ENCODE results near the gene FGGY. TPM values are rescaled to one million over a fixed set of nuclear protein-coding genes. Genes with fewer than 3 reads are reported as not detected.

Gene FGGY
- total RNA-seq, 1 experiment from 2014 or later = 17.8 TPM

DNA sequence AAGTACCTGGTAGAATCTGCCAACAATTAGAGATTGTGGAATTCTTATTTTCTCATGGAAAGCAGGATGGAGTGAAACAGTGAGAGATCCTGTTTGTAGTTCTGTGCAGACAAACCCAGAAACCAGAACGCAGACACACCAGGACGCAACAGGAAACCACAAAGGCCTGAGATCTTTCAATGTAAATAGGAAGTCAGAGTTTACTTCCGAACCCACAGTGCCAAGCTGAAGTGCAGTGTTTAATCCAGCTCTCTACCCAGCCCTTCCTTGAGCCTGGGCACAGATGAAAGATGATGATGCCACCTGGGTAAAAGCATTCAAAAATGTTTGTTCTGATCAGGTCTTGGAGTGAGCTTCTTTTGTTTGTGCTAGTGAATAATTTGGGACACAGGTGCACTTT lies 273.6 kb downstream of the FGGY start:
- Histone ChIP-seq H3K27ac (no peak overlapping the region), H3K4me1 (replicated peaks; ENCODE audit: insufficient read depth) (no peaks in the 10 kb centered on the region), H4K20me1 (ENCODE audit: insufficient read depth) (no peaks in the 10 kb centered on the region), H3K79me2 (ENCODE audit: low read depth) (no peaks in the 10 kb centered on the region), H3F3A (ENCODE audit: insufficient read depth, low read depth) (no peaks in the 10 kb centered on the region), H3K27me3 (ENCODE audit: insufficient read depth, low read depth) (no peaks in the 10 kb centered on the region), H3K9me3 (ENCODE audit: insufficient read depth, low read depth) (peaks cover 5% of the 10 kb centered on the region; the same call in 1 of the 2 replicates), H3K4me2 (no peak overlapping the region), H3K4me3 (no peak overlapping the region), H3K36me3 (ENCODE audit: low read depth) (no peaks in the 10 kb centered on the region), H2AFZ (no peak overlapping the region), H3K9me2 (ENCODE audit: insufficient read depth) (peaks cover 4% of the 10 kb centered on the region; the same call in 1 of the 2 replicates)
- intact Hi-C loops (cut with micrococcal nuclease; ENCODE audit: unreplicated experiment) = no loop called here
- ChIA-PET CTCF (no interaction called here), POLR2A (ENCODE audit: unreplicated experiment) (no interaction called here)
- BruUV-seq (replicated peaks) = no TSS peak
- no peak for DNase-seq
- TF ChIP-seq, protein P1, sequence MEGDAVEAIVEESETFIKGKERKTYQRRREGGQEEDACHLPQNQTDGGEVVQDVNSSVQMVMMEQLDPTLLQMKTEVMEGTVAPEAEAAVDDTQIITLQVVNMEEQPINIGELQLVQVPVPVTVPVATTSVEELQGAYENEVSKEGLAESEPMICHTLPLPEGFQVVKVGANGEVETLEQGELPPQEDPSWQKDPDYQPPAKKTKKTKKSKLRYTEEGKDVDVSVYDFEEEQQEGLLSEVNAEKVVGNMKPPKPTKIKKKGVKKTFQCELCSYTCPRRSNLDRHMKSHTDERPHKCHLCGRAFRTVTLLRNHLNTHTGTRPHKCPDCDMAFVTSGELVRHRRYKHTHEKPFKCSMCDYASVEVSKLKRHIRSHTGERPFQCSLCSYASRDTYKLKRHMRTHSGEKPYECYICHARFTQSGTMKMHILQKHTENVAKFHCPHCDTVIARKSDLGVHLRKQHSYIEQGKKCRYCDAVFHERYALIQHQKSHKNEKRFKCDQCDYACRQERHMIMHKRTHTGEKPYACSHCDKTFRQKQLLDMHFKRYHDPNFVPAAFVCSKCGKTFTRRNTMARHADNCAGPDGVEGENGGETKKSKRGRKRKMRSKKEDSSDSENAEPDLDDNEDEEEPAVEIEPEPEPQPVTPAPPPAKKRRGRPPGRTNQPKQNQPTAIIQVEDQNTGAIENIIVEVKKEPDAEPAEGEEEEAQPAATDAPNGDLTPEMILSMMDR (conservative IDR thresholded peaks at IDR 0.05) = no peak
- TF ChIP-seq EZH2 (IDR thresholded peaks at IDR 0.05; ENCODE audit: low read depth) = no peak

DNA sequence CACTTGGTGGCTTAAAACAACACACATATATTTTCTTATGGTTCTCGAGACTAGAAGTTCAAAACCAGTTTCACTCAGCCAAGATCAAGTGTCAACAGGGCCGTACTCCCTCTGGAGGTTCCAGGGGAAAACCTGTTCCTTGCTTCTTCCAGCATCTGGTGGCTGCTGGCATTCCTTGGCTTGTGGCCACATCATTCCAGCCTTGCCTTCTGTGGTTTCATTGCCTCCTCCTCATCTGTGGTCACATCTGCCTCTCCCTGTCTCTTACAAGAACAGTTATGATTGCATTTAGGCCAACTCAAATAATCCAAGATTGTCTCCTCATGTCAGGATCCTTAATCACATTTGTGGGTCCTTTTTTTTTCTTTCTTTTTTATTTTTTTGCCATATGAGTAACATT lies 277.2 kb downstream of the FGGY start:
- TF ChIP-seq, protein P1 (conservative IDR thresholded peaks at IDR 0.05) = no peak
- no peak for TF ChIP-seq EZH2 (IDR thresholded peaks at IDR 0.05; ENCODE audit: low read depth)
- peaks cover 5% of the 10 kb centered on the region; the same call in 1 of the 2 replicates for H3K9me3 ChIP-seq (ENCODE audit: insufficient read depth, low read depth)
- peaks cover 4% of the 10 kb centered on the region; the same call in 1 of the 2 replicates for H3K9me2 ChIP-seq (ENCODE audit: insufficient read depth)
- no peaks in the 10 kb centered on the region for H3F3A ChIP-seq (ENCODE audit: insufficient read depth, low read depth)
- no peak for DNase-seq
- CTCF ChIA-PET = no interaction called here
- BruUV-seq (replicated peaks) = no TSS peak
- no peak overlapping the region for H3K4me3 ChIP-seq
- no peak overlapping the region for H2AFZ ChIP-seq
- H3K4me2 ChIP-seq = no peak overlapping the region
- H3K27me3 ChIP-seq (ENCODE audit: insufficient read depth, low read depth) = no peaks in the 10 kb centered on the region
- H3K36me3 ChIP-seq (ENCODE audit: low read depth) = no peaks in the 10 kb centered on the region
- intact Hi-C loops (cut with micrococcal nuclease; ENCODE audit: unreplicated experiment) = no loop called here
- POLR2A ChIA-PET (ENCODE audit: unreplicated experiment) = no interaction called here
- no peaks in the 10 kb centered on the region for H4K20me1 ChIP-seq (ENCODE audit: insufficient read depth)
- H3K4me1 ChIP-seq (replicated peaks; ENCODE audit: insufficient read depth) = no peaks in the 10 kb centered on the region
- no peak overlapping the region for H3K27ac ChIP-seq
- H3K79me2 ChIP-seq (ENCODE audit: low read depth) = no peaks in the 10 kb centered on the region

DNA sequence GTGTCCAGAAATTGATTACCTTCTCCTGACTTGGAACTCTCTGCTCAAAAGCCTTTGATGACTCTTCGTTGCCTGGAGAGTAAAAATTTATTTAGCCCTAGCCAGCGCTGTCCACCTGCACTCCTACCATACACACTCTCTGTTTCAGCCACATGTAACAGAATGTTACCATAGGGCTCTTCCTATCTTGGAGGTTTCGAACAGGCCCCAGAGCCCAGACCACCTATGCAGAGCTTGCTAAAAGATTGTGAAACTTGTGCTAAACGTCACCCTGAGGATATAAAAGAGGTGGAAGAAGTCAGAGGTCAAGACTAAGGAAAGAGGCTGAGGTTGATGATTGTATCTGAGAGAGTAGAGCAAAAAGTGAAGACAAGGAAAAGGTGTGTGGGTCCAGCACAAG lies 280.9 kb downstream of the FGGY start:
- no peak for DNase-seq
- no TSS peak for BruUV-seq (replicated peaks)
- Histone ChIP-seq H3K4me3 (no peak overlapping the region), H3F3A (ENCODE audit: insufficient read depth, low read depth) (no peaks in the 10 kb centered on the region), H3K79me2 (ENCODE audit: low read depth) (no peaks in the 10 kb centered on the region), H3K4me2 (no peak overlapping the region), H3K9me3 (ENCODE audit: insufficient read depth, low read depth) (peaks cover 5% of the 10 kb centered on the region; the same call in 1 of the 2 replicates), H3K4me1 (replicated peaks; ENCODE audit: insufficient read depth) (no peaks in the 10 kb centered on the region), H4K20me1 (ENCODE audit: insufficient read depth) (no peaks in the 10 kb centered on the region), H2AFZ (no peak overlapping the region), H3K36me3 (ENCODE audit: low read depth) (no peaks in the 10 kb centered on the region), H3K9me2 (ENCODE audit: insufficient read depth) (peaks cover 4% of the 10 kb centered on the region; the same call in 1 of the 2 replicates), H3K27ac (no peak overlapping the region), H3K27me3 (ENCODE audit: insufficient read depth, low read depth) (no peaks in the 10 kb centered on the region)
- TF ChIP-seq, protein P1 (conservative IDR thresholded peaks at IDR 0.05) = no peak
- no peak for TF ChIP-seq EZH2 (IDR thresholded peaks at IDR 0.05; ENCODE audit: low read depth)
- ChIA-PET CTCF (no interaction called here), POLR2A (ENCODE audit: unreplicated experiment) (interaction anchor here (0.5 kb wide), 1 partner anchor 449 kb away, joined by 4 read pairs; no protein-coding TSS in a partner anchor)
- intact Hi-C loops (cut with micrococcal nuclease; ENCODE audit: unreplicated experiment) = no loop called here
